ENCODE results near the gene RBP5.

The RBP5 gene

GRCh38 chr12:7145671-7146070, 17.0 kb upstream of the RBP5 start:
- DNase-seq (ENCODE audit: low spot score): no peak

GRCh38 chr12:7144414-7145120, 15.9 kb upstream of the RBP5 start:
- peak; percentile 44 for DNase-seq (ENCODE audit: low spot score)

- no peak for DNase-seq (ENCODE audit: low spot score)
These were observed 14.9 kb upstream of the RBP5 start for GRCh38 chr12:7143564-7143963.

DNA sequence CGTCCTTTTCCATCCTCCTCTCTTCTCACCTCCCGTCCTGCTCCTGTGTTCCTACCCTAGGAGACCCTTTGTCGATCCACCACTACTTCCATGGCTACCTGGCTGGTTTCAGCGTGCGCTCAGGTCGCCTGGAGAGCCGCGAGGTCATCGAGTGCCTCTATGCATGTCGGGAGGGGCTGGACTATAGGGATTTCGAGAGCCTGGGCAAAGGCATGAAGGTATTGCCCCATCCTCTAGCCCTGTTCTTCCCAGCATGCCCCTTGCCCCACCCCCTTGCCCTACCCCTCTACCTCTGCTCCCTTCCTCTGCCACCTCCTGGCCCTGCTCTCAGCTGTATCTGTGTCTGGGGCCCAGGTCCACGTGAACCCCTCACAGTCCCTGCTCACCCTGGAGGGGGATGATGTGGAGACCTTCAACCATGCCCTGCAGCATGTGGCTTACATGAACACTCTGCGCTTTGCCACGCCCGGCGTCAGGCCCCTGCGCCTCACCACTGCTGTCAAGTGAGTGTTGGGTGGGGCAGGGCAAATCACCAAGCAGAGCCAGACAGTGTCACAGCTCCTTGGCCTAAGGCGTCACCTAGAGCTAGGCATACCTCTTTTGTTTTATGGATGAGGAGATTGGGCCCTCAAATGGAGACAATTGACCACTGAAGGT, 14.2 kb upstream of the RBP5 start:
- no peak for DNase-seq (ENCODE audit: low spot score)

GRCh38 chr12:7142056-7142644, 13.5 kb upstream of the RBP5 start:
- peak; percentile 52 for DNase-seq (ENCODE audit: low spot score)

DNA sequence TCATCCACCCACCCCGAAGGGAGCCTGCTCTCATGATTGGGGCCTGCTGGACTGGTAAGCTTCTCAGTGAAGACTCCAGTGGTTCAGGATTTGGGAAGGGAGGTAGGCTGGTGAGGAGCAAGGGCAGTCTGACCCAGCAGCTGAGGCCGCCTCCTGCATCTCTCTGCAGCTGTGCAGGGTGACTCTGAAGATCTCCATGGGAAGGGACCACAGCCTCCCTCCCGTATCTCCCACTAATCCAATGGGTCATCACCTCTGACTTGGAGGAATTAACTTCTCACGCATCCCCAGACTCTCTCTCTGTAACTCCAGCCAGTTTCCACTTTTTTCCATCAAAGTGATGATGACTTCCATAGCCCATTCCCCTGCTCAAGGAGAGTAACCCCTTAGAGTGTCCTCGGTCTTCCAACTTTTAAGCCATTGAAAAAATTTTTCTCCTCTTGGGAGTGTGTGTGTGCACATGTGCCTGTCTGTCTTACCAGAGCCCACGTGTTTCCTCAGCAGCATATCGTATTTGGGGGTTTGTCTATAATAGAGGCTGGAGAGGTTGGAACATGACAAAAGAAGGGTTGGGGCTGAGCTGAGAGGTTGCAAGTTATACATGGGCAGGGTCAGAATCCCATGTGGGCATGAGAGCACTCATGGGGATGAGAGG, 12.8 kb upstream of the RBP5 start:
- no peak for DNase-seq (ENCODE audit: low spot score)

DNA sequence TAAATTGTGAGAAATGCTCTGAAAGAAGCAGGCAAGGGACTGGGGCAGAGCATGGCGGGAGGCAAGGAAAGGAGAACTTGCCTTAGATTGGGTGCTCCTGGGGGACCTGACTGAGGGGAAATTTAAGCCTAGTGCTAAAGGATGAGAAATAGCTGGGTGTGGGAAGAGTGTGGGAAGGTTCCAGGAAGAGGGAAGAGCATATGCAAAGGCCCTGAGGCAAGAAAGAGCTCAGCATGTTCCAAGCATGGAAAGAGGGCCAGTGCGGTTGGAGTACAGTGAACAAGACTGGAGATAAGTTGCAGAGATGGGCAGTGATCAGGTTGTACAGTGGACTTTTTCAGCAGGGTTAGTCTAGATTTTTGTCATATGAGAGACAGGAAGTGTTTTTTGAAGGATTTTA, 10.5 kb upstream of the RBP5 start:
- no peak for DNase-seq (ENCODE audit: low spot score)

DNA sequence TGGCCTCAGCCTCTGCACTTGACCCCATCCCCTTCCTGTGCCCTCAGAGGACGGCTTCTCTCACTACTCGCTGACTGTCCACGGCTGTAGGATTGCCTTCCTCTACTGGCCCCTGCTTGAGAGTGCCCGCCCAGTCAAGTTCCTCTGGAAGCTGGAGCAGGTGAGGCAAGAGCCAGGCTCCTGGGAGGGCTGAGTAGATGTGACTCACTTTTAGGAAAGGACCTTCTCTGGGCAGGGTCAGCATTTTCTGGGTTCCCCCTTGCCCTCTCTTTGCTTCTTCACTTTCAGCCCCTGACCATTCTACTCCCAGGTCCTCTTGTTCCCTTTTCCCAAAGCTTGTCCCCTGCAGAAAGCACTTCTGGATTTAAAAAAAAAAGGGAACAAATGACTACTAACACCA, 9.2 kb upstream of the RBP5 start:
- no peak for DNase-seq (ENCODE audit: low spot score)

DNA sequence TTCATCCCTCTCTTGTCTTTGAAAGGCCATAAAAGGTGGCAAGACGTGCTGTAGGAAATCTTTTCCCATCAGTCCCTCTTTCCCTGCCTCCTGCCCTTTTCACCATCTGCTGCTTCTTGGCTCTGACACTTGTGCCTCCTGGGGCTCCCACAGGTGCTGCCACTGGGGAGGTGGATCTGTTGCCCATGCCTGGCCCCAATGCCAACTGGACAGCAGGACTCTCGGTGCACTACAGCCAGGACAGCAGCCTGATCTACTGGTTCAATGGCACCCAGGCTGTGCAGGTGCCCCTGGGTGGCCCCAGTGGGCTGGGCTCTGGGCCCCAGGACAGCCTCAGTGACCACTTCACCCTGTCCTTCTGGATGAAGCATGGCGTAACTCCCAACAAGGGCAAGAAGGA, 8.0 kb upstream of the RBP5 start:
- no peak for DNase-seq (ENCODE audit: low spot score)

DNA sequence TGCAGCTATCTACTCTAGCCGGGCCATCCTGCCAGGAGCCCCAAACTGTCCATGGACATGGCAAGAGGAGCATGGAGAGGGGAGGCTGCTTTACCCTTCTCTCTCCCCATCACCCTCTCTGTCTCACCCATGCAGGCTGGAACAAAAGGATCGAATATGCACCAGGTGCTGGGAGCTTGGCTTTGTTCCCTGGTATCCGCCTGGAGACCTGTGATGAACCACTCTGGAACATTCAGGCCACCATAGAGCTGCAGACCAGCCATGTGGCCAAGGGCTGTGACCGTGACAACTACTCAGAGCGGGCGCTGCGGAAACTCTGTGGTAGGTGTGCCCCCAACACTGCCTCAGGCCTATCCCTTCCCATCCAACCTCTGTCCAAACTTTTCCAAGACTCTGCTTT, 7.4 kb upstream of the RBP5 start:
- DNase-seq (ENCODE audit: low spot score): no peak

DNA sequence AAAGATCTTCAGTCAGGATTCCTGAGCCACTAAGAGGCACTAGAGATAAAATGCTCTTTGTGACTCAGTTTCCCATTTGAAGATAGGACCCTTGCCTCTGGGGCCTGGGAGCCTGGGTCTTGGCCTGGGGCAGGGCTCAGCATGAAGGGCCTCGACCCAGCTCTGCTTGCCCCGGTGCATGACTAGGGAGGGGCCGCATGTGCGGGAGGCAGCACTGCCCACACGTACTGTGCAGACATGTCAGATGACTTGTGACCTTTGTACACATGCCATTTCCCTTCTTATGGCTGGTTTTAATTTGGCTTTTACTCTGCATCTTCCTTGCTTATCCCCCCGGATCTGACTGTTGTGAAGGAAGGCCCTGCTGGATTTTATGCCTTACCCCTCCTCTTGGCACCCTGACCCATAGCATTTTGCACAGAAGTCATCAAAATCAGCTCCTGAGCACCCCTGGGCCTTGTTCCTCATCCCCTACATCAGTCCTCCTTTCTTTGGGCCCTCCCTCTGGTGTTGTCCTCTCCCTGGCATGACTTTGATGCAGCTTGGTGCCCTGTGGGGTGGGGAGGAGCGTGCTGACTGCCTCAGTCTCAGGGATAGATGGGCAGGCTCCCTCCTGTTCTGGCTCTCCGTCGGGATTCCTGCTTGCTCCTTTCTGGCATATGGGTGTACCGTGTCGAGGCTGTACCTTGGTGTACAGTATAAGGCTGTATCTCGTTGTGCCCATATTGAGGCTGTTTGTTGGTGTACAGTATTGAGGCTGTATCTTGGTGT, 5.9 kb upstream of the RBP5 start:
- DNase-seq (ENCODE audit: low spot score): no peak

GRCh38 chr12:7131502-7131866, 2.8 kb upstream of the RBP5 start:
- peak; percentile 17 for DNase-seq (ENCODE audit: low spot score)

- DNase-seq (ENCODE audit: low spot score): peak; percentile 58
These were observed 2.2 kb upstream of the RBP5 start for GRCh38 chr12:7130701-7131501.

- peak; percentile 92 for DNase-seq (ENCODE audit: low spot score)
These were observed 1.4 kb upstream of the RBP5 start, which contains the start of gene CLSTN3 for GRCh38 chr12:7129872-7130691. Gene CLSTN3 (plus strand): TSS chr12:7130371. CDS start chr12:7130649, 278 bp downstream.

GRCh38 chr12:7129287-7129871, 690 bp upstream of the RBP5 start:
- no peak for DNase-seq (ENCODE audit: low spot score)

DNA sequence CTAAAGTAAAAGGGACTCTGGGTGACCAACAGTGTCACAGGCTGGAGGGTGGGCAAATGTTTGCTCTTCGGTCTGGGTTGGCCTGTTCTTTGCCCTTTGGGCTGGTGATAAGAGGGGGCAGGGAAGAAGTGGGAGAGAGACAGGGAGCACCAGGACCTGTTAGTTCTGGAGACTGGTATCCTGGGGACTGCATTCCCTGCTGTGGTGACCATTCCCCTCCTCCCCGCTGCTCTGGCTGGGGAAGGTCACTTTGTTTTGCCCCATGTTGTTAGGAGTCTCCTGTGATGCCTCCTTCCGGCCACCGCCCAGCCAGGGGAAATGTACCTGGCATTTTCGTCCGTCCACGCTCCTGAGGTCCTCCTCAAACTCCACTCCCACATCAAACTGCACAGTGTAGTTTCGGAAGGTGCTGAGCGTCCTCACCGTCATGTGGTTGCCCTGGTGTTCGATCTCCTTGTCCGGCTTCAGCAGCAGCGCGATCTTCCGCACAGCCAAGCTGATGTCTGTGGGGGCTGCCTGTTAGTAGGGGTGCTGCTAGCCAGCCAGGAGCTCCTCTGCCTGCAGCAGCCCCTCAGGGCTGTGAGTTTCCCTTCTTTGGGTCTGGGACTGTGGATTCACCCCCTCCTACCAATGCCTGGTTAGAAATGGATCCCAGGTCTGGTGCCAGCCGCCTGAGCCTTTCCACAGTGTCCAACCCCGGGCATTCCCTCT, 618 bp downstream of the RBP5 start:
- DNase-seq (ENCODE audit: low spot score): no peak

DNA sequence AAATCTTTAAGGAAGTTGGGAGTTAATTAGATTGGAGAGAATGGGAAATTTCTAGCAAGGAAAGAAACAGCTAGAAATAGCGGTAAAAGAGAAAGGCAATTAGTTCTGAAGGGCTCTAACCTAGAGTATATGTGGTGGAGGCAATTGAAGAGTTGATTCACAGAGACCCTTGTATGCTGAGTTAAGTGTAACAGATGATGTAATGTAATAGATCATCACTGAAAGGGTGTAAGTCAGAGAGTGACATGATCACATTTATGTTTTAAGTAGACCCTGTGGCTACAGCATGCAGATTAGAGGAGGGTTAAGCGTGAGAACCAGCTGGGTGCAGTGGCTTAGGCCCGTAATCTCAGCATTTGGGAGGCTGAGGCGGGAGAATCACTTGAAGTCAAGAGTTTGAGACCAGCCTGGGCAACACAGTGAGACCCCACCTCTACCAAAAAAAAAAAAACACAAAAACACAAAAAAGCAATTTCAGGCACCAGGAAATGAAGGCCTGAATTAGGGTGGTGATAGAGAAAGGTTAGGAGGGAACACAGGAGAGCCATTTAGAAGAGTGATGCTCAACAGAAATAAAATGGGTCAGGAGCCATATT, 3.0 kb downstream of the RBP5 start:
- no peak for DNase-seq (ENCODE audit: low spot score)

DNA sequence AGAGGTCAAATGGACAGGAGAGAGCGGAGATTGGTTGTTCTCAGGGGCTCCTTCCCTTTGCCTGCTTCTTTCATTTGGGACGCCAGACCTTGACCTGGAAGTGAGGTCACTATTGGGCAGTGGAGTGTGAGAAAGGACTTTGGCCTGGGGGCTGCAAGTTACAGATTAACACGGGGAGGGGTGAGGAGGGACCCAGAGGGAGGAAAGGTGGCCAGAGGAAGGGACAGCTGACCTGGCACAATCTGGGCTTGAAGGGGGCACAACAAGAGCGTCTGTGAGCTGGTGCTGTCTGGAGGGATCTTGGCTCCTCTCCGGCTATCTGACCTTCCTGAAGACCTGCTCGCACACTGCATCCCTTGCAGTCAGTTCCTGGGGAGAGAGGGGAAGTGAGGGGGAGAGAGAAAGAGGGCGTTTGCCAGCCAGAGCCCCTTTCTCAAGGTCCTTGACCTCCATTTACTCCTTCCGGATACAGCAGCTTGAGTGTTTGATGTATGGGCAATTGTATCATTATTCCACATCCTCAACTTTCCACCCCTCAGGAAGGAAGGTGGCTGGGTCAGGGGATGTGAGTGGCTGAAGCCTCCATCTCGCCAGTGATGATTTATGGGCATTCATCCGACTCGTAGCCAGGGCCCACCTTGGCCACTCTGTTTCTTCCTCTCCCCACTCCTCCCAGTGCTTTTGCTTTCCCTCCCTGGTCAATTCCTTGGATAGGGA, 4.7 kb downstream of the RBP5 start:
- DNase-seq (ENCODE audit: low spot score): no peak

Data from CD4-positive, alpha-beta T cell treated with Interleukin-2 at 100 ng/mL for 4 hours (primary cell).